B cell (primary cell): ENCODE measurements around the gene OTOA.

Experiments
- CTCF ChIP-seq: fragments of 200-600 bp; IDR thresholded peaks from one replicate; pipeline ENCODE4 v1.8.0; 2022; ENCODE audit warnings: antibody characterized with exemption, mild to moderate bottlenecking
- EZH2 ChIP-seq: IDR thresholded peaks from 2 replicates; pipeline ENCODE4 v1.6.1; 2012; ENCODE audit warnings: borderline replicate concordance, low read depth, mild to moderate bottlenecking, moderate library complexity, low read length; ENCODE audit not compliant: insufficient read depth, poor library complexity, severe bottlenecking

GRCh38 chr16:21626659-21627277, 37.0 kb upstream of the OTOA start:
- TF ChIP-seq CTCF = no peak
- no peak for TF ChIP-seq EZH2
